WI38 (cell line): ENCODE data around the gene PSMB11.

Experiments used
- H3K4me3 ChIP-seq: 2 replicates; pipeline ENCODE4 v1.5.1; 2011; ENCODE audit warnings: low read depth, mild to moderate bottlenecking, control low read depth, low read length
- TF ChIP-seq, protein P1 (sequence below): IDR thresholded peaks from 2 replicates; pipeline ENCODE4 v1.5.1; 2012; ENCODE audit warnings: low read depth, mild to moderate bottlenecking, control low read depth, low read length

PSMB11 gene

DNA sequence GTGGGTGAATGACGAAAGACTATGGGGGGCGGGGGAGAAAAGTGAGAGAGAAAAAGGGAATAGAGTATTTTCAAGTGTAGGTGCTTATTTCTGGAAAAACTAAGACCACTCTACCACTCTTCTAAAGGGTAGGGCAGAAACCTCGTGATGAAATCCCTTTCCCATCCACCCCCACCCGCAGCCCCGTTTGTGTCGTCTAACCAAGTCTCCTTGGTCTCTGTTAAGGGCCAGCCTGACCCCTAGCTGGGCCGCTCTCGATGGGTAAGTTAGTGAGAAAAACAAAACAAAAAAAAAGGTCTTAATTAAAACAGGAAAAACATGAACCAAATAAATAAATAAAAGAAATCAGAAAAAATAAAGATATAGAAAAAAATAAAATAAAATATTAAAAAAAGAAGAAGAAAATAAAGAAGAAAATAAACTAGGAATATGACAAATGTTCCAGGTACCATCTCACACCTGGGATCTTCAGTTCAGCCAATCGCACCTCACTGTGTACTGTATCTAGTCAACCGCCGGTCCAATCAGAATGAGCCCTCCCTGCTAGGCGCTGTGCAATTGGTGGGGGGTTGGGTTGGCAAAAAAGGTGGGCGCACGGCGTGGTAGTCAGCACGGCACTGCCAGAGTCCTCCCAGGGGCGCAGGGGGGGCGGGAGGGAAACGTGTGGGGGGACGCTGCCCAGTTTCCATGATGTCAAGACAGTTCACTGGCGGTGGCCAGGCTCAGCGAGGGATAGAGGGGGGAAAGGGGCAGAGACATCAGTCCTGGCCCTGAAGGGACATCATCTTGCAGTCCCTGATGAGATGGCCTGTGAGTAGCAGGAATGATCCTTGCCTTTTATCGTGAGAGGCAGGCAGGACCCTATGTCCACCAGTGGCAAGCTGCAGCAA, 25.1 kb downstream of the PSMB11 start:
- no peak overlapping the region for H3K4me3 ChIP-seq
- TF ChIP-seq, protein P1, sequence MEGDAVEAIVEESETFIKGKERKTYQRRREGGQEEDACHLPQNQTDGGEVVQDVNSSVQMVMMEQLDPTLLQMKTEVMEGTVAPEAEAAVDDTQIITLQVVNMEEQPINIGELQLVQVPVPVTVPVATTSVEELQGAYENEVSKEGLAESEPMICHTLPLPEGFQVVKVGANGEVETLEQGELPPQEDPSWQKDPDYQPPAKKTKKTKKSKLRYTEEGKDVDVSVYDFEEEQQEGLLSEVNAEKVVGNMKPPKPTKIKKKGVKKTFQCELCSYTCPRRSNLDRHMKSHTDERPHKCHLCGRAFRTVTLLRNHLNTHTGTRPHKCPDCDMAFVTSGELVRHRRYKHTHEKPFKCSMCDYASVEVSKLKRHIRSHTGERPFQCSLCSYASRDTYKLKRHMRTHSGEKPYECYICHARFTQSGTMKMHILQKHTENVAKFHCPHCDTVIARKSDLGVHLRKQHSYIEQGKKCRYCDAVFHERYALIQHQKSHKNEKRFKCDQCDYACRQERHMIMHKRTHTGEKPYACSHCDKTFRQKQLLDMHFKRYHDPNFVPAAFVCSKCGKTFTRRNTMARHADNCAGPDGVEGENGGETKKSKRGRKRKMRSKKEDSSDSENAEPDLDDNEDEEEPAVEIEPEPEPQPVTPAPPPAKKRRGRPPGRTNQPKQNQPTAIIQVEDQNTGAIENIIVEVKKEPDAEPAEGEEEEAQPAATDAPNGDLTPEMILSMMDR: no peak

DNA sequence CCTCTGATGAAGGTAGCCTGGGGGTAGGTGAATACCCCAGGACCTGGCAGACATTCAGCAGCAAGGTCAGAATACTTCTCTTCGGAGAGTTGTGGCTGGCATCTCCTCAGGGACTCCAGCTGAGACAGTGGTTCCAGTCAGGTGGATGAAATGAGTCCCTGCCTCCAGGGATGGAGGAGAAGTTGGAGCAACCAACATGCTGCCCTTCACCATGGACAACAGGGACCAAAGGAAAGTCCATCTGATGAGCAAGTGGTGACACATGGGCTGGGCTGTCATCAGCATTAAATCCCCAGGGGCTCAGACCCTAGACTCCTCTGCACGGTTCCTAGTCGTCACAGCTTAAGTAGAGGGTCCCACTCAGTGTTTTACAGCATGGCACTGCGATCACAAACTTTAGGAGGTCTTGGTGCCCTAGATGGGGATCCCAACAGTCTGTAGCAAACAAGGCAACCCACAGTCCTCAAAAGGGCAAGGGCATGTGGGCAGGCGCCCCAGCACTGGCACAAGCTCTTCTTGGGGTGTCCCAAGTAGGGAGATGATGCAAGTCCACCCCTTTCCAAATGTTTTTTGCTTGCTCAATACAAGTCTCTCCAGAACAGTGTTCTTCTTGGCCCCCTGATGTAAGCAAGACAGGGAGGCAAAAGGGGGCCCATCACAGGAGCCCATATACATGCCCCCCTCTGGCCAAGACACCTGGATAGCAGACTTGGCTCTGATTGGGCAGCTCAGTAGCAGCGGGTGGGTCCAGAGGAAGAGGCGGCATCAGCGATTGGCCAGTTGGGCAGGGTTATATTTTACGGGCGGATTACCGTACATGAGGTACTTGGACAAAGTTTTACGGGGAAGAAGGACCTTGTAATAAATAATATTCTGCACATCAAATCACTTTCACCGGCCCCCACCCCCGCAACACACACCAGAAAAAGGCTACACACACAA, 26.1 kb downstream of the PSMB11 start:
- peak overlapping the region; percentile 17; the same call in 1 of the 2 replicates for H3K4me3 ChIP-seq

DNA sequence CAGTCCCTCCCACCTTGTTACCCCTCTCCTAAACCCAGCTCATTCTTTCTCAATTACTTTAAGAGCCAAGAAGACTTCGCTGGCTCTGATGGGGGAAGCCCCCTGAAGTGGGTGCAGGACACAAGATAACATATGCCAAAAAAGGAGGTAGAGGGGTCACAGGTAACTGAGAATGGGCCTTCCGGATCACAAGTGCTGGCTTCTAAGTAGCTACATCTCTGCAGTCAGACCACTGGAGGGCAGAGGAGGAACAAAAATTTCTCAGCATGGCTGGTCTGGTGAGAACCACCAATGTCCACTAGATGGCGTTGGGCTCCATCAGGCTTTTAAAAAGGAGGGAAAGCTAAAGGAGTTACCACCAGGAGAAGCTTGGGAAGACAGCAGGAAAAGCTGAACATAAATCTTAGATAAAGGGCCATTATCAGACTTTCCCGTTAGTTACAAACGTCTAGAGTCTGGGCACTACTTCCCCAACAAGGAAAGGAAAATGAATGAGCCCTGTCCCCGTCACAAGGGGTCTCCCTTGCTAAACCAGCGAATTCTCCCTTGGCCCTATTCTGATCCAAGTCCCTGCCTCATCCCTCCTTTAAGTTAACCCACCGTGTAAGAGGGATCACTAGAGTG, 26.9 kb downstream of the PSMB11 start:
- TF ChIP-seq, protein P1: peak; percentile 99
- H3K4me3 ChIP-seq: peak overlapping the region; percentile 17; the same call in 1 of the 2 replicates

More for the DNA sequence above, 26.1 kb downstream of the PSMB11 start:
- TF ChIP-seq, protein P1: no peak

DNA sequence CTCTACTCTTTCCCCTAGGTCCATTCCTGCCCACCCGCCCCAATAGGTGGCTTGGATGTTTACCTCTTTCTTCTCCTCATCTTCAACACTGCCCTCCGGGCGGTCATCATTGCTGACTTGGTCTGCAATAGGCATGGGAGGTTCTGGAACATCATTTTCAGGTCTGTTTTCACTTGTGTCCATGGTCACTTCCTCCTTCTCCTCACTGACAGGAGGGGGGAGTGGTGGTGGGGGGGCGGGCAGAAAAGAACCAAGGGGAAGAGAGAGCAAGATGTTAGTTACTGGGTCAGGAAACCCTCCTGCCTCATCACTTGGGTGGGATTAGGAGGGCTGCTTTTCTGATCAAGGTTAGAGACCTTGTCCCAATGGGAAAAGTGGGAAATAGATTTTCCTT, 27.4 kb downstream of the PSMB11 start:
- TF ChIP-seq, protein P1: no peak
- peak overlapping the region; percentile 32; the same call in 1 of the 2 replicates for H3K4me3 ChIP-seq

DNA sequence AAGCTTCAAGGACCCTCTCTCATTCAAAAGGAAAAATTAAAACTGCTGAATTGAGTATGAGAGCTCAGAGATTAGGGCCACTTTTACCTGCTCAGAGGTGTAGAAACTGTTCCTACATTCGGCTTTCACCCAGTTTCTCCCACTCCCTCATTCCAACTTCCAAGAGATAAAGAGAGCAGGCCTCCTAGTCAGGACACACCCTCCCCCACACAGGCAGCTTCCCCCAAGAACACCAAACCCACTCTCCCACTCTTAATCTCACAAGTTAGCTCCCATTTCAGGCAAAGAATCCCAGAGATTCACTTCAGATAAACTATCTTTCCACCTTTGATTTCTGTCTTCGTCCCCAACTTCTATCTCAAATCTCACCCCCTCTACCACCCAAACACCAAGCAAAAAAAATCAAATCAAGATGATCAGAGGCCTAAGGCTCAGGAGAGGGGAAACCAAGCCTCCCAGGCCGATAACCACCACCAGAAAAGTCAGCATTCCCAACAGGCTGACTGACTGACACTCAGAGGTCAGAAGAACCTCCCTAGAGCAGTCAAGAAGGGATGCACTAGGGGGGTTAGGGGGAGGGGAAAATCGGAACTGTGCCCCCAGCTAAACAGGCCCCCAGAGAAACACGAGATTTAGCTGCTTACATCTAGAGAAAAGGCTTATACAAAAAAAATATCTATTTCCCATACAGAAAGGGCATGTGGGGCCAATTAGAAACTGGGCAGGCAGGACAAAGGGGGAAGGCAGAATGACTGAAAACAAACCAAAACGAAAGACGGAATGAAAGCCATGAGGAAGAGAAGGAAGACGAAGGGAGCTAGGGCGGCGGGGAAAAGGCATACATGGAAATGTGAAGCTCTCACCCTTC, 28.5 kb downstream of the PSMB11 start:
- TF ChIP-seq, protein P1: no peak
- H3K4me3 ChIP-seq: peak overlapping the region; percentile 97

DNA sequence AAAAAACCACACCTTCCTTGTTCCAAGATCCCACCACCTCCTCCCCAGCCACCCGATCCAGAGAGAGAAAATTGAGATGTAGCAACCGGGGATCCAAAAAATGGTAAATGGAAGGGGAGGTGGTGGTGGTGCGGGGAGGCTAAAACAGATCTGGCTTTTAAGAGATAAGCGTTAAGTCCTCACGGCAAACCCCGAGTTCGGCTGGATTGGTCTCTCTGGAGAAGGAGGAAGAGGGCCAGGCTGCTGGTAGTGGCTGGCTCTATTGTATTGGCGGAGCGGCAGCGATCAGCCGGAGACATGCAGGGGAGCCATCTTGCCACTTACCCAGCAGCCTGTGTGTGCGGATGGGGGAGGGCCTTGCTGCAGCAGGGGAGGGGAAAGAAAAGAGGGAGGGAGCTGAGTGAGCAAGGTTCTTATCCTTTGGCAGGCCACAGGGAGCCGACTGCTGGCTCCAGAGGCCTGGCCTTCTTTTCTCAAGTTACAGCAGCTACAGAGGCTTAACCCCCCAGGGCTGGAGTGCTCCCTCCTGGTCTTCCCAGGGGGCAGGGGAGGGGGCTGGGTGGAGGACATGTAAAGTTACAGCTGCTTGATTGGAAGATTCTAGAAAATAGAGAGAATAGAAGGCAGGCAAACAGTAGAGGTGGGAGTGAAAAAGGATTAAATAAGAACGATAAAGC, 29.4 kb downstream of the PSMB11 start:
- peak overlapping the region; percentile 97 for H3K4me3 ChIP-seq
- TF ChIP-seq, protein P1: no peak
